Muscle layer of colon (tissue), 2 donors: ENCODE data around the gene ITLN1.

Experiments used
- H3K27ac ChIP-seq: one replicate; pipeline ENCODE4 v1.7.0; 2013; ENCODE audit warnings: low read depth, mild to moderate bottlenecking, low read length, moderate library complexity
- H3K27me3 ChIP-seq, 2 donors: one replicate each; pipeline ENCODE4 v1.7.0; 2013; ENCODE audit warnings: low read length in 2 of 2, mild to moderate bottlenecking in 2 of 2; ENCODE audit not compliant: insufficient read depth in 2 of 2, control insufficient read depth in 1 of 2
- H3K36me3 ChIP-seq: one replicate; pipeline ENCODE4 v1.7.0; 2013; ENCODE audit warnings: mild to moderate bottlenecking, low read length; ENCODE audit not compliant: insufficient read depth
- H3K4me1 ChIP-seq: one replicate; pipeline ENCODE4 v1.7.0; 2013; ENCODE audit warnings: mild to moderate bottlenecking, low read length; ENCODE audit not compliant: insufficient read depth
- H3K4me3 ChIP-seq, 2 donors: one replicate each; pipeline ENCODE4 v1.7.0; 2013; ENCODE audit warnings: low read length in 2 of 2, low read depth in 1 of 2, mild to moderate bottlenecking in 1 of 2, moderate library complexity in 1 of 2
- H3K9ac ChIP-seq: one replicate; pipeline ENCODE4 v1.7.0; 2013; ENCODE audit warnings: low read length
- H3K9me3 ChIP-seq: one replicate; pipeline ENCODE4 v1.7.0; 2013; ENCODE audit warnings: mild to moderate bottlenecking, low read length
- donor health status: abdominal sarcoma.
- donor health status: Adenocarcinoma of cecum.

Gene ITLN1

DNA sequence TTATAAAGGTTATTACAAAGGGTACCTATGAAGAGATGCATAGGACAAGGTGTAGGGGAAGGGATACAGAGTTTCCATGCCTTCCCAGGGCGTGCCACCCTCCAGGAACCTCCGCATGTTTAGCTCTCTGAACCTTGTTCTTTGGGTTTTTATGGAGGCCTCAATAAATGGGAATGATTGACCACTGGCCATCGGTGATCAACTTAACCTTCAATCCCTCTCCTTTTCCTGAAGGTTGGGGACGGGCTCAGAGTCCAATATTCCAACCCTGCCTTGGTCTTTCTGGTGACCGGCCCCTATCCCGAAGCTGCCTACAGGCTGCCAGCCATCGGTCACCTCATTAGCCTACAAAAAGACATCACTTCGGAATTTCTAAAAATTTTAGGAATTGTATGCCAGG lies 34.0 kb downstream of the ITLN1 start:
- Histone ChIP-seq H3K36me3 (no peaks in the 10 kb centered on the region), H3K4me3 (no peak overlapping the region), H3K9ac (no peak overlapping the region), H3K27ac (no peak overlapping the region), H3K4me1 (no peaks in the 10 kb centered on the region), H3K27me3 (no peaks in the 10 kb centered on the region), H3K9me3 (no peaks in the 10 kb centered on the region)

DNA sequence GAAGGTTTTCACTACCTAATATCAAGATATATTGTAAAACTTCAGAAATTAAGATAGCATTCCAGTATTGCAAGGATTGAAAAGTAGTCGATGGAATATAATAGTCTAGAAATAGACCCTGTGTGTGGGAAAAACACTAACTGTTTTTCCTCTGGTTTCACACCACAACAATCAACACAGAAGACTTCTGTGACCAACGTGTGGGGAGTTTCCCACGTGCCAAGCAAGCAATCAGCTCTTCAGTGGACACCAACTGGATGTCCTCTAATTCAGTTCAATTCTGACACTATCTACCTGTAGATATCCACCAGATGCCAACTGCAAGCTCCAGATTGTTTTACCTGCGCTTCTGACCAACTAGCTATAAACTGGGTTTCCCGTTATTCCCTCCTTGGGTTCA lies 34.4 kb downstream of the ITLN1 start:
- Histone ChIP-seq H3K36me3 (no peaks in the 10 kb centered on the region), H3K27ac (no peak overlapping the region), H3K4me3 (no peak overlapping the region), H3K27me3 (no peaks in the 10 kb centered on the region), H3K4me1 (no peaks in the 10 kb centered on the region), H3K9ac (no peak overlapping the region), H3K9me3 (no peaks in the 10 kb centered on the region)

GRCh38 chr1:160846281-160846680 lies 38.7 kb downstream of the ITLN1 start:
- Histone ChIP-seq H3K27me3 (no peaks in the 10 kb centered on the region), H3K36me3 (no peaks in the 10 kb centered on the region), H3K4me1 (peaks cover 6% of the 10 kb centered on the region), H3K9me3 (no peaks in the 10 kb centered on the region), H3K4me3 (no peak overlapping the region), H3K27ac (no peak overlapping the region), H3K9ac (no peak overlapping the region)

GRCh38 chr1:160844447-160845232 lies 40.3 kb downstream of the ITLN1 start:
- Histone ChIP-seq H3K9me3 (no peaks in the 10 kb centered on the region), H3K36me3 (no peaks in the 10 kb centered on the region), H3K4me1 (peaks cover 6% of the 10 kb centered on the region), H3K27ac (no peak overlapping the region), H3K27me3 (no peaks in the 10 kb centered on the region), H3K4me3 (no peak overlapping the region), H3K9ac (no peak overlapping the region)

- Histone ChIP-seq H3K4me1 (peaks cover 6% of the 10 kb centered on the region), H3K9me3 (no peaks in the 10 kb centered on the region), H3K27me3 (no peaks in the 10 kb centered on the region), H3K9ac (no peak overlapping the region), H3K27ac (no peak overlapping the region), H3K36me3 (no peaks in the 10 kb centered on the region), H3K4me3 (no peak overlapping the region)
Measured at GRCh38 chr1:160841079-160841478, 43.9 kb downstream of the ITLN1 start.

GRCh38 chr1:160839746-160840145 lies 45.2 kb downstream of the ITLN1 start:
- Histone ChIP-seq H3K4me3 (no peak overlapping the region), H3K9ac (no peak overlapping the region), H3K27ac (no peak overlapping the region), H3K4me1 (peaks cover 6% of the 10 kb centered on the region), H3K27me3 (no peaks in the 10 kb centered on the region), H3K36me3 (no peaks in the 10 kb centered on the region), H3K9me3 (no peaks in the 10 kb centered on the region)

DNA sequence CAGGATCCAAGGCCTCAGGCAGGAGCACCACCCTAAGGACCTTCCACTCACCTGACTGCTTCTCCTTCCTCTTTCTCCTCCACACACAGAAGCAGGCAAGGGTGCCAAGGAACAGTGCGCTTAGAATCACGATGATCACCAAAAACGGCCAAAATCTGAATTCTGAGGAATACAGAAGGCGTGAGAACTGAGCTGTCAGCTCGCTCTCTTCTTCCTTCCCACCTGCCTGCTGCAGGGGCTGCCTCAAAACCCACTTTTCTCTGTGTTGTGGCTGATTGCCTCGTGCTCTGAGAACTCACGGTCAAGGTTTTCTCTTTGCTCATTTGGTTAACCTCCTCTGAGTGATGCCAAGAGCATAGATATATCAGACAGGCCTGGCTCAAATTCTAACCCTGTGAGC lies 46.1 kb downstream of the ITLN1 start:
- H3K27ac ChIP-seq, result no peak overlapping the region
- no peak overlapping the region for H3K4me3 ChIP-seq
- H3K4me1 ChIP-seq, result peaks cover 6% of the 10 kb centered on the region
- H3K27me3 ChIP-seq, result no peaks in the 10 kb centered on the region
- H3K9ac ChIP-seq, result no peak overlapping the region
- H3K36me3 ChIP-seq, result no peaks in the 10 kb centered on the region
- H3K9me3 ChIP-seq, result no peaks in the 10 kb centered on the region

- Histone ChIP-seq H3K27me3 (no peaks in the 10 kb centered on the region), H3K9ac (no peak overlapping the region), H3K4me3 (no peak overlapping the region), H3K36me3 (no peaks in the 10 kb centered on the region), H3K27ac (no peak overlapping the region), H3K9me3 (no peaks in the 10 kb centered on the region), H3K4me1 (no peaks in the 10 kb centered on the region)
Measured at GRCh38 chr1:160837558-160838205, 47.3 kb downstream of the ITLN1 start.

- no peak overlapping the region for H3K9ac ChIP-seq
- H3K27me3 ChIP-seq, result no peaks in the 10 kb centered on the region
- no peak overlapping the region for H3K4me3 ChIP-seq
- no peaks in the 10 kb centered on the region for H3K4me1 ChIP-seq
- no peaks in the 10 kb centered on the region for H3K9me3 ChIP-seq
- H3K36me3 ChIP-seq, result no peaks in the 10 kb centered on the region
- no peak overlapping the region for H3K27ac ChIP-seq
Measured at GRCh38 chr1:160836981-160837557, 47.9 kb downstream of the ITLN1 start.

- Histone ChIP-seq H3K27ac (no peak overlapping the region), H3K27me3 (no peaks in the 10 kb centered on the region), H3K9ac (no peak overlapping the region), H3K4me3 (no peak overlapping the region), H3K4me1 (no peaks in the 10 kb centered on the region), H3K9me3 (no peaks in the 10 kb centered on the region), H3K36me3 (no peaks in the 10 kb centered on the region)
Measured at GRCh38 chr1:160836561-160836960, 48.4 kb downstream of the ITLN1 start.

GRCh38 chr1:160835751-160836150 lies 49.2 kb downstream of the ITLN1 start:
- H3K27me3 ChIP-seq, result no peaks in the 10 kb centered on the region
- H3K27ac ChIP-seq, result no peak overlapping the region
- H3K36me3 ChIP-seq, result no peaks in the 10 kb centered on the region
- no peaks in the 10 kb centered on the region for H3K9me3 ChIP-seq
- H3K4me1 ChIP-seq, result no peaks in the 10 kb centered on the region
- H3K9ac ChIP-seq, result no peak overlapping the region
- H3K4me3 ChIP-seq, result no peak overlapping the region
